Vagina (tissue), 2 donors: ENCODE data around the gene C1QL2. TPM values are rescaled to one million over a fixed set of nuclear protein-coding genes. Genes with fewer than 3 reads are reported as not detected.

ENCODE experiments used
- DNase-seq, 2 donors: peaks; one replicate each; pipeline ENCODE4 v3.0.0-alpha.2; 2017; ENCODE audit errors: extremely low spot score in 2 of 2
- H3K27ac ChIP-seq: fragments of 200-600 bp; sonication (generic); one replicate; pipeline ENCODE4 v1.5.1; 2019
- H3K27me3 ChIP-seq: fragments of 200-600 bp; sonication (generic); one replicate; pipeline ENCODE4 v1.5.1; 2019
- H3K36me3 ChIP-seq, 2 donors: fragments of 200-600 bp; sonication (generic); one replicate each; pipeline ENCODE4 v1.5.1; 2017 to 2019
- H3K4me1 ChIP-seq: fragments of 200-600 bp; sonication (generic); one replicate; pipeline ENCODE4 v1.5.1; 2019
- H3K4me3 ChIP-seq, 2 donors: fragments of 200-600 bp; sonication (generic); 1 replicate in 1 of 2; 2 replicates in 1 of 2; pipeline ENCODE4 v1.5.1; 2016 to 2019
- H3K9me3 ChIP-seq: fragments of 200-600 bp; sonication (generic); one replicate; pipeline ENCODE4 v1.5.1; 2019
- CTCF ChIP-seq, 3 experiments: fragments of 450-650 bp in 2 of 3; fragments of 200-600 bp in 1 of 3; sonication (generic) in 1 of 3; IDR thresholded peaks; one replicate each; pipeline ENCODE4 v1.5.1; 2017 to 2019; ENCODE audit warnings: antibody characterized with exemption in 3 of 3, mild to moderate bottlenecking in 2 of 3, moderate library complexity in 2 of 3
- POLR2A ChIP-seq, 2 donors: fragments of 450-650 bp; IDR thresholded peaks; one replicate each; pipeline ENCODE4 v1.6.1; 2017; ENCODE audit warnings: antibody characterized with exemption in 2 of 2, mild to moderate bottlenecking in 2 of 2, moderate library complexity in 2 of 2
- POLR2AphosphoS5 ChIP-seq, 2 donors: sonication (generic); formaldehyde crosslinking; IDR thresholded peaks; one replicate each; pipeline ENCODE4 v1.9.0; 2017; ENCODE audit warnings: antibody characterized with exemption in 2 of 2, mild to moderate bottlenecking in 2 of 2, low read depth in 1 of 2; ENCODE audit not compliant: insufficient read depth in 1 of 2
- intact Hi-C: fragments of 100-400 bp; cut with DNase I; formaldehyde crosslinking; loops from one replicate; pipeline ENCODE4 v1.15.1; 2023
- total RNA-seq: library from RNA; depleted of rRNA; stranded (reverse); fragments of >200 nt; gene quantifications from one replicate; pipeline ENCODE4 v1.2.3, GENCODE V29; 2016

The C1QL2 gene
- not detected for total RNA-seq

- intact Hi-C loops = no loop called here
- no peaks in the 10 kb centered on the region for H3K9me3 ChIP-seq
These were observed at the start of gene C1QL2 for GRCh38 chr2:119158563-119159347. C1QL2 (minus strand) TSS chr2:119158751; CDS start chr2:119158269, 482 bp downstream.

GRCh38 chr2:119207447-119207846 is 48.9 kb upstream of the C1QL2 start:
- TF ChIP-seq POLR2AphosphoS5 (IDR thresholded peaks at IDR 0.05; ENCODE audit: insufficient read depth in 1 of 2, low read depth in 1 of 2) = no peak
- TF ChIP-seq POLR2A (IDR thresholded peaks at IDR 0.05) = no peak
- TF ChIP-seq CTCF (IDR thresholded peaks at IDR 0.05) = no peak
- Histone ChIP-seq H3K36me3 (no peaks in the 10 kb centered on the region), H3K27me3 (no peaks in the 10 kb centered on the region), H3K9me3 (no peaks in the 10 kb centered on the region), H3K4me1 (no peaks in the 10 kb centered on the region), H3K4me3 (no peak overlapping the region), H3K27ac (no peak overlapping the region)
- no peak for DNase-seq
- intact Hi-C loops = no loop called here

More at GRCh38 chr2:119158563-119159347, at the start of gene C1QL2:
- Histone ChIP-seq H3K36me3 (no peaks in the 10 kb centered on the region), H3K27me3 (peaks cover 13% of the 10 kb centered on the region), H3K4me1 (peaks cover 13% of the 10 kb centered on the region), H3K4me3 (no peak within 1 kb of the TSS), H3K27ac (no peak within 1 kb of the TSS)
- TF ChIP-seq POLR2A (IDR thresholded peaks at IDR 0.05) = no peak
- no peak for TF ChIP-seq CTCF (IDR thresholded peaks at IDR 0.05)
- no peak for TF ChIP-seq POLR2AphosphoS5 (IDR thresholded peaks at IDR 0.05; ENCODE audit: insufficient read depth in 1 of 2, low read depth in 1 of 2)
- DNase-seq = no peak

- Histone ChIP-seq H3K36me3 (no peaks in the 10 kb centered on the region), H3K9me3 (no peaks in the 10 kb centered on the region), H3K27me3 (no peaks in the 10 kb centered on the region), H3K4me3 (no peak overlapping the region), H3K4me1 (no peaks in the 10 kb centered on the region), H3K27ac (no peak overlapping the region)
- DNase-seq = no peak
- TF ChIP-seq CTCF (IDR thresholded peaks at IDR 0.05) (no peak), POLR2AphosphoS5 (IDR thresholded peaks at IDR 0.05; ENCODE audit: insufficient read depth in 1 of 2, low read depth in 1 of 2) (no peak), POLR2A (IDR thresholded peaks at IDR 0.05) (no peak)
- intact Hi-C loops = no loop called here
These were observed 47.6 kb upstream of the C1QL2 start for GRCh38 chr2:119206201-119206600.

- DNase-seq = no peak
- TF ChIP-seq POLR2A (IDR thresholded peaks at IDR 0.05) = no peak
- no peak for TF ChIP-seq POLR2AphosphoS5 (IDR thresholded peaks at IDR 0.05; ENCODE audit: insufficient read depth in 1 of 2, low read depth in 1 of 2)
- no peak for TF ChIP-seq CTCF (IDR thresholded peaks at IDR 0.05)
These were observed 46.6 kb upstream of the C1QL2 start for GRCh38 chr2:119205001-119205706.

GRCh38 chr2:119204525-119204924 is 46.0 kb upstream of the C1QL2 start:
- DNase-seq = no peak
- Histone ChIP-seq H3K27me3 (no peaks in the 10 kb centered on the region), H3K4me1 (no peaks in the 10 kb centered on the region), H3K4me3 (no peak overlapping the region), H3K27ac (no peak overlapping the region), H3K9me3 (no peaks in the 10 kb centered on the region), H3K36me3 (no peaks in the 10 kb centered on the region)
- intact Hi-C loops = no loop called here
- no peak for TF ChIP-seq POLR2A (IDR thresholded peaks at IDR 0.05)
- TF ChIP-seq CTCF (IDR thresholded peaks at IDR 0.05) = no peak
- TF ChIP-seq POLR2AphosphoS5 (IDR thresholded peaks at IDR 0.05; ENCODE audit: insufficient read depth in 1 of 2, low read depth in 1 of 2) = no peak

More at GRCh38 chr2:119205001-119205706, 46.6 kb upstream of the C1QL2 start:
- Histone ChIP-seq H3K27ac (no peak overlapping the region), H3K36me3 (no peaks in the 10 kb centered on the region), H3K4me1 (no peaks in the 10 kb centered on the region), H3K4me3 (no peak overlapping the region), H3K9me3 (no peaks in the 10 kb centered on the region), H3K27me3 (no peaks in the 10 kb centered on the region)
- intact Hi-C loops = no loop called here
